Ovary (tissue), 9 donors: ENCODE data around the gene RSAD2. TPM values are rescaled to one million over a fixed set of nuclear protein-coding genes. Genes with fewer than 3 reads are reported as not detected.

ENCODE experiments used
- DNase-seq, 5 donors: peaks; one replicate each; pipeline ENCODE4 v3.0.0-alpha.2; 2019 to 2020
- H3K27ac ChIP-seq, 2 donors: fragments of 200-600 bp; one replicate each; pipeline versions ENCODE4 v1.5.1 to v1.8.0; 2019 to 2022
- H3K27me3 ChIP-seq: fragments of 200-600 bp; one replicate; pipeline ENCODE4 v1.8.0; 2022
- H3K36me3 ChIP-seq: fragments of 200-600 bp; sonication (generic); one replicate; pipeline ENCODE4 v1.5.1; 2019
- H3K4me1 ChIP-seq: one replicate; pipeline ENCODE4 v1.8.1; 2013; ENCODE audit warnings: mild to moderate bottlenecking, moderate library complexity; ENCODE audit not compliant: insufficient read depth
- H3K4me3 ChIP-seq: fragments of 200-600 bp; sonication (generic); one replicate; pipeline ENCODE4 v1.5.1; 2017
- H3K9me3 ChIP-seq, 2 donors: fragments of 200-600 bp in 1 of 2; sonication (generic) in 1 of 2; one replicate each; pipeline versions ENCODE4 v1.5.1 to v1.8.1; 2013 to 2019; ENCODE audit warnings: mild to moderate bottlenecking in 1 of 2, moderate library complexity in 1 of 2
- EP300 ChIP-seq: sonication (generic); formaldehyde crosslinking; IDR thresholded peaks from one replicate; pipeline ENCODE4 v1.6.1; 2017; ENCODE audit warnings: antibody characterized with exemption
- POLR2A ChIP-seq: fragments of 450-650 bp; IDR thresholded peaks from one replicate; pipeline ENCODE4 v1.6.1; 2017; ENCODE audit warnings: antibody characterized with exemption, mild to moderate bottlenecking, moderate library complexity
- WGBS, 3 donors: extraction: QIAGEN DNeasy Blood & Tissue Kit in 1 of 3; methylation state at CpG; one replicate each; pipeline versions ENCODE4 v1.1.5 to v1.1.7; 2013 to 2017; 5-methylcytosine and 5-hydroxymethylcytosine counted together
- intact Hi-C, 4 donors: fragments of 100-400 bp; cut with DNase I; formaldehyde crosslinking; loops; one replicate each; pipeline versions ENCODE4 v1.11.0 to v1.15.1; 2022 to 2023
- polyA plus RNA-seq, 2 donors: library from polyadenylated mRNA; stranded (reverse); fragments of 200-250 nt in 1 of 2; fragments of 350-450 nt in 1 of 2; fragmentation: Illumina TruSeq in 1 of 2; extraction: RNeasy Lipid Tissue Mini Kit (QIAGEN cat#74804) in 1 of 2; gene quantifications; one replicate each; pipeline ENCODE4 v1.2.3, GENCODE V29; 2013 to 2014
- total RNA-seq, 7 donors: library from RNA; depleted of rRNA in 2 of 7; stranded (reverse); fragments of >200 nt in 2 of 7; fragmentation: NEBNext Ultra II Directional in 3 of 7; extraction: Animal tissue kit (Norgen Biotek cat#: 25700) in 3 of 7; gene quantifications; one replicate each; pipeline versions ENCODE4 v1.1.0 to v1.2.4, GENCODE V29; 2016 to 2023
- TF ChIP-seq, protein P1 (sequence below), 3 donors: fragments of 450-650 bp in 2 of 3; fragments of 200-600 bp in 1 of 3; IDR thresholded peaks; one replicate each; pipeline versions ENCODE4 v1.5.1 to v1.8.0; 2016 to 2022; ENCODE audit warnings: antibody characterized with exemption in 3 of 3, mild to moderate bottlenecking in 1 of 3
- donor health status: DM: no; HTN: no; CAD: no; lungs with moderate emphysema.
- donor health status: DM: no; HTN: no; CAD: no.
- donor health status: Bipolar disorder and iron deficiency.
- donor health status: DM: yes; HTN: yes; CAD: no.
- donor health status: DM: no; HTN: no; CAD: no.
- donor health status: DM: yes; HTN: yes; CAD: no.

RSAD2 gene
- total and polyA plus RNA-seq, 9 donors: 1.9 to 11.1 (median 4.7) TPM

DNA sequence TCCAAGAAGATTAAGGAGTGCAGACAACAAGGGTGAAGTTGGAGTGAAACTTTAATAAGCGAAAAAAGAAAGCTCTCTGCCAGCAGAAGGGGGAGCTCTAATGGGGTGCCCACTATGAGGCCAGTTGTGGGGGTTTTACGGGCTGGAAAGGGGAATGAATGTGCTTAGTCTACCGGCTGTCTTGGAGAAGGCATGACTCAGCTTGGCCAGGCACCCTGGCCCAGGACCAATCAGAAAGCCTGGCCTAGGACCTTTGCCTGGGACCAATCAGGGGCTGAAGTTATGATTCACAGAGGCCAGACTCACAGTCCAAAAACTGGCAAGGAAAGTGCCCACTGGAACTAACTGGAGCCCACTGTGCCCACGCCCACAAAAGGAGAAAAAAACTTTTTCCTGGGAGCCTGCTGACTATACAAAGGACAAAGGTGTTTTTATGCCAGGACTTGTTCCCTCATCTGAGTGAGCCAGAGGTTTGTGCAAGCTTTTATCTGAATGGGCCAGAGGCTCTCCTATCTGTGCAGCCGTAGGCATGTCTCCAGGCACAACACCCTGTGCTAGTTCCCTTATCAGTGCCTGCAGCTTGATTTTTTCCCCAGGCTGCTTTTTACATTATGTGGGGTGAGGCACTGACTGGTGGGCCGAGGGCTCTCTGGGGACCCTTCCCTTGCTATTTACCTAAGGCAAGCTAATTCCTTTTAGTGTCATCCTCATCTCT lies 30.5 kb upstream of the RSAD2 start:
- TF ChIP-seq EP300 (no peak), POLR2A (no peak)
- TF ChIP-seq, protein P1, sequence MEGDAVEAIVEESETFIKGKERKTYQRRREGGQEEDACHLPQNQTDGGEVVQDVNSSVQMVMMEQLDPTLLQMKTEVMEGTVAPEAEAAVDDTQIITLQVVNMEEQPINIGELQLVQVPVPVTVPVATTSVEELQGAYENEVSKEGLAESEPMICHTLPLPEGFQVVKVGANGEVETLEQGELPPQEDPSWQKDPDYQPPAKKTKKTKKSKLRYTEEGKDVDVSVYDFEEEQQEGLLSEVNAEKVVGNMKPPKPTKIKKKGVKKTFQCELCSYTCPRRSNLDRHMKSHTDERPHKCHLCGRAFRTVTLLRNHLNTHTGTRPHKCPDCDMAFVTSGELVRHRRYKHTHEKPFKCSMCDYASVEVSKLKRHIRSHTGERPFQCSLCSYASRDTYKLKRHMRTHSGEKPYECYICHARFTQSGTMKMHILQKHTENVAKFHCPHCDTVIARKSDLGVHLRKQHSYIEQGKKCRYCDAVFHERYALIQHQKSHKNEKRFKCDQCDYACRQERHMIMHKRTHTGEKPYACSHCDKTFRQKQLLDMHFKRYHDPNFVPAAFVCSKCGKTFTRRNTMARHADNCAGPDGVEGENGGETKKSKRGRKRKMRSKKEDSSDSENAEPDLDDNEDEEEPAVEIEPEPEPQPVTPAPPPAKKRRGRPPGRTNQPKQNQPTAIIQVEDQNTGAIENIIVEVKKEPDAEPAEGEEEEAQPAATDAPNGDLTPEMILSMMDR (IDR thresholded peaks at IDR 0.05): no peak
- no peak for DNase-seq
- H3K27me3 ChIP-seq: no peaks in the 10 kb centered on the region
- H3K4me1 ChIP-seq: no peaks in the 10 kb centered on the region
- WGBS, 3 donors: 92 to 95% (median 93%) methylated on average over 6 of the region's 6 CpGs
- H3K9me3 ChIP-seq: peaks cover 6 to 43% of the 10 kb centered on the region in 2 donors
- intact Hi-C loops: no loop called here
- H3K27ac ChIP-seq: no peak overlapping the region
- no peaks in the 10 kb centered on the region for H3K36me3 ChIP-seq
- no peak overlapping the region for H3K4me3 ChIP-seq

DNA sequence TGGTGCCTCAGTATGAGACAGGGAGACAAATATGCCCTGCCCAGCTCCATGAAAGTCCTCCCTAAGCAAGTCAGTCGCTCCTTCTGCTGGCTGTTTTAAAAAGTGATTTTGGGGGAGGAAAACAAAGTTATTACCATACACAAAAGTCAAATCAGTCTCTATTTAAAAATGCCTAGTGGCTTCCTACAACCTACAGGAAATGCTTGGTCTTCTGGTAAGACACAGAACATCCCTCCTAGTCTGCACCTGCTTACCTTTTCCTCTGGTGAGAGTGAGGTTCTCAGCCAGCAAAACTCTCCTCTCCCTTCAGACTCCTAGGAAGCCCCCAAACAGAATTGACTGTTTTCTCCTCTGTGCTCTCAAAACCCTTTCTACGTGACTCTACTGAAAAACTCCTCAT lies 25.4 kb upstream of the RSAD2 start:
- Histone ChIP-seq H3K36me3 (no peaks in the 10 kb centered on the region), H3K27ac (no peak overlapping the region), H3K4me3 (no peak overlapping the region), H3K9me3 (peaks cover 0 to 32% of the 10 kb centered on the region in 2 donors), H3K27me3 (no peaks in the 10 kb centered on the region), H3K4me1 (no peaks in the 10 kb centered on the region)
- intact Hi-C loops: no loop called here
- DNase-seq: no peak
- whole genome bisulfite sequencing, 3 donors: 90 to 94% (median 93%) methylated on average over 2 of the region's 2 CpGs
- TF ChIP-seq, protein P1 (IDR thresholded peaks at IDR 0.05): no peak
- no peak for TF ChIP-seq EP300
- no peak for TF ChIP-seq POLR2A

DNA sequence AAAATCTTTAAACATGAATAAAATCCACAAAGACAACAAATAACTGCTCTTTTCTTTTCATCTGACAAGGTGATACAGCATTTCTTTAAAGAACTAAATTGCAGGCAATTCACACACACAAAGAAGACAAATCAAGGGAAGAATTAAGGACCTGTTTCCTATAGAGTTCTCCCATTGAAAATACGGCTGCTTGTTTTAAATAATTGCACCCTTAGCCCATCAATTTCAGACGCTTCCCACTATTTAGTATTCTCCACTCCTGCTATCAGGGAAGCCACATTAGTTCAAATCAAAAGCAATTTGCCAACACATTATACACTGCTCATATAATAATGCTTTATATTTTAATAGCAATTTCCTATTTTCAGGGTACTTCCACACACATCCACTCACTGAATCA lies 23.2 kb upstream of the RSAD2 start:
- H3K4me3 ChIP-seq: no peak overlapping the region
- intact Hi-C loops: no loop called here
- no peak for DNase-seq
- peaks cover 0 to 23% of the 10 kb centered on the region in 2 donors for H3K9me3 ChIP-seq
- no peaks in the 10 kb centered on the region for H3K27me3 ChIP-seq
- no peaks in the 10 kb centered on the region for H3K4me1 ChIP-seq
- no peak overlapping the region for H3K27ac ChIP-seq
- 69 to 92% (median 90%) methylated on average over 2 of the region's 2 CpGs for WGBS, 3 donors
- no peak for TF ChIP-seq POLR2A
- TF ChIP-seq, protein P1 (IDR thresholded peaks at IDR 0.05): no peak
- no peak for TF ChIP-seq EP300
- H3K36me3 ChIP-seq: no peaks in the 10 kb centered on the region

DNA sequence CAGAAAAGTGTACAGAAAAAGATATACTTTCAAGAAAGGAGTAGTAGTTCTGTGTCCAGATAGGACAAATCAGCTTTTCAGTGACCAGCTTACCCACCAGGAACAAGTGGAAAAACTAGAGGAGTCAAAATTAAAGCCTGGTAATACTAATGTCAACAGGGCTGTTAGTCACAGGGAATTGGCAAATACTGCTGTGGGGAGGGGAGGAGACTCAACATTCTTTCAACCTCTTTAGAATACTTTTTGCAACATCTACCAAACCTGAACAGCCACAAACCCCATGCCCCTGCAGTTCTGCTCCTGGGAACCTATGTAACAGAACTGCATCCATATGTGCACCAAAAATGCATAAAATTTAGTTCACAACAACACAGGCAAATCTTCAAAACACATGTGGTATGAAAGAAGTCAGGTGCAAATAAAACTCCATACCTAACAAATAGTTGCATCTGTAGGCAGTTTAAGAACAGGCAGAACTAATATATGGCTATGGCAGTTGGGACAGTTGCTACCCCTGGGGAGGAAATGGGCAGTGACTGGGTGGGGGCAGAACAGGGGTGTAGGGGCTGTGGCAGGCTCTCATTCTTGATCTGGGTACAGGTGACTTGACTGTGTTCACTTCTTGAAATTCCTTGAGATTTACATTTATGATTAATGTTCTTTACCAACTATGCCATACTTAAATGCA lies 21.6 kb upstream of the RSAD2 start:
- Histone ChIP-seq H3K9me3 (peaks cover 0 to 21% of the 10 kb centered on the region in 2 donors), H3K27ac (no peak overlapping the region), H3K4me1 (no peaks in the 10 kb centered on the region), H3K4me3 (no peak overlapping the region), H3K27me3 (no peaks in the 10 kb centered on the region), H3K36me3 (no peaks in the 10 kb centered on the region)
- TF ChIP-seq, protein P1 (IDR thresholded peaks at IDR 0.05): no peak
- DNase-seq: no peak
- intact Hi-C loops: no loop called here
